HUDEP-2 (cell line): ENCODE data around the gene RSRP1.

Experiments used
- DNase-seq, 76 experiments: peaks; one replicate each; lab custom pipeline; 2025; ENCODE audit not compliant: unreplicated experiment in 76 of 76; lab: John Stamatoyannopoulos, UW

The RSRP1 gene

GRCh38 chr1:25196830-25197229 lies 50.4 kb downstream of the RSRP1 start:
- no peak for DNase-seq

- DNase-seq: no peak
Measured at GRCh38 chr1:25195835-25196234, 51.4 kb downstream of the RSRP1 start.

- no peak for DNase-seq
Measured at GRCh38 chr1:25194572-25195020, 52.7 kb downstream of the RSRP1 start.

GRCh38 chr1:25194054-25194453 lies 53.2 kb downstream of the RSRP1 start:
- no peak for DNase-seq

- DNase-seq: no peak
Measured at GRCh38 chr1:25193229-25193628, 54.0 kb downstream of the RSRP1 start.
